H1 (cell line): ENCODE results near the gene MTFP1. TPM values are rescaled to one million over a fixed set of nuclear protein-coding genes. Genes with fewer than 3 reads are reported as not detected.

ENCODE experiments used
- CTCF ChIA-PET: fragments of 300-600 bp; sonication (Branson Sonifier 250); formaldehyde crosslinking; loops from one replicate; lab custom pipeline; 2021; ENCODE audit not compliant: partially characterized antibody; lab: Charles Lee
- POLR2A ChIA-PET: fragments of 300-600 bp; sonication (Branson Sonifier 250); formaldehyde crosslinking; loops from one replicate; lab custom pipeline; 2021; ENCODE audit warnings: inconsistent platforms; ENCODE audit not compliant: partially characterized antibody; lab: Charles Lee
- DNase-seq, 2 experiments: peaks; one replicate each; pipeline versions ENCODE4 v3.0.0 to v3.0.0-alpha.2; 2010 to 2022; ENCODE audit warnings: low spot score in 2 of 2, low read depth in 1 of 2, mixed read lengths in 1 of 2
- FAIRE-seq: peaks from 2 replicates; lab custom pipeline; 2011; peaks lifted over from hg19 to GRCh38; lab: Jason Lieb, UNC
- H2AFZ ChIP-seq: 2 replicates; pipeline ENCODE4 v1.8.1; 2012; ENCODE audit warnings: low read length, inconsistent platforms
- H2AK5ac ChIP-seq: 2 replicates; pipeline ENCODE4 v1.6.1; 2013; ENCODE audit warnings: low read depth, low read length
- H2BK120ac ChIP-seq: replicated peaks from 2 replicates; pipeline ENCODE3; 2013; ENCODE audit warnings: low read depth, low read length, inconsistent platforms
- H2BK12ac ChIP-seq: 2 replicates; pipeline ENCODE4 v1.6.1; 2013; ENCODE audit warnings: low read depth, low read length
- H2BK15ac ChIP-seq: 2 replicates; pipeline ENCODE4 v1.6.1; 2013; ENCODE audit warnings: low read length
- H2BK20ac ChIP-seq: 2 replicates; pipeline ENCODE4 v1.6.1; 2013; ENCODE audit warnings: low read length
- H2BK5ac ChIP-seq: 2 replicates; pipeline ENCODE4 v1.6.1; 2013; ENCODE audit warnings: low read depth, low read length
- H3K14ac ChIP-seq: 2 replicates; pipeline ENCODE4 v1.6.1; 2013; ENCODE audit warnings: inconsistent platforms; ENCODE audit not compliant: insufficient read length
- H3K18ac ChIP-seq: 2 replicates; pipeline ENCODE4 v1.6.1; 2013; ENCODE audit warnings: low read length; ENCODE audit errors: extremely low read depth
- H3K23ac ChIP-seq: 2 replicates; pipeline ENCODE4 v1.6.1; 2013; ENCODE audit warnings: inconsistent platforms; ENCODE audit not compliant: insufficient read length
- H3K23me2 ChIP-seq: 2 replicates; pipeline ENCODE4 v1.6.1; 2013; ENCODE audit warnings: low read depth, low read length
- H3K27ac ChIP-seq: 2 replicates; pipeline ENCODE4 v1.6.1; 2011; ENCODE audit warnings: low read depth, low read length, inconsistent platforms
- H3K27me3 ChIP-seq, 4 experiments: replicated peaks in 1 of 4; 1 replicate in 1 of 4; 2 replicates in 3 of 4; pipeline versions ENCODE4 v1.6.1 to v1.8.1; 2011 to 2013; ENCODE audit warnings: low read length in 3 of 4, mild to moderate bottlenecking in 3 of 4, inconsistent platforms in 2 of 4, mixed read lengths in 2 of 4, moderate library complexity in 1 of 4; ENCODE audit not compliant: control insufficient read depth in 3 of 4, insufficient read depth in 3 of 4; ENCODE audit errors: extremely low read depth in 1 of 4
- H3K36me3 ChIP-seq, 4 experiments: 2 replicates each; pipeline versions ENCODE4 v1.6.1 to v1.8.1; 2011 to 2013; ENCODE audit warnings: mild to moderate bottlenecking in 4 of 4, low read length in 3 of 4, moderate library complexity in 2 of 4, control low read depth in 1 of 4, inconsistent platforms in 1 of 4; ENCODE audit not compliant: insufficient read depth in 4 of 4, control insufficient read depth in 2 of 4
- H3K4ac ChIP-seq: replicated peaks from 2 replicates; pipeline ENCODE3; 2013; ENCODE audit warnings: low read length, low read depth, mixed read lengths, inconsistent platforms; ENCODE audit not compliant: insufficient read length
- H3K4me1 ChIP-seq, 4 experiments: replicated peaks in 1 of 4; 1 replicate in 1 of 4; 2 replicates in 3 of 4; pipeline versions ENCODE4 v1.6.1 to v1.8.1; 2011 to 2013; ENCODE audit warnings: low read length in 3 of 4, inconsistent platforms in 2 of 4, mixed read lengths in 1 of 4; ENCODE audit not compliant: insufficient read depth in 4 of 4, control insufficient read depth in 3 of 4
- H3K4me2 ChIP-seq, 2 experiments: 2 replicates each; pipeline versions ENCODE4 v1.6.1 to v1.8.1; 2011 to 2013; ENCODE audit warnings: low read depth in 2 of 2, low read length in 2 of 2, control low read depth in 1 of 2, inconsistent platforms in 1 of 2, mild to moderate bottlenecking in 1 of 2; ENCODE audit not compliant: insufficient read depth in 1 of 2
- H3K4me3 ChIP-seq, 4 experiments: fragments of 200-600, 300-600 bp in 1 of 4; sonication (generic), shearing (Covaris generic), sonication (Bioruptor Twin) in 1 of 4; 2 replicates each; pipeline versions ENCODE4 v1.5.1 to v1.8.1; 2011 to 2016; ENCODE audit warnings: low read length in 4 of 4, low read depth in 3 of 4, control low read depth in 2 of 4, inconsistent platforms in 2 of 4, mild to moderate bottlenecking in 2 of 4, mixed read lengths in 1 of 4, moderate library complexity in 1 of 4; ENCODE audit not compliant: insufficient read depth in 2 of 4; ENCODE audit errors: extremely low read depth in 1 of 4
- H3K56ac ChIP-seq: replicated peaks from 2 replicates; pipeline ENCODE3; 2013; ENCODE audit warnings: low read depth, mild to moderate bottlenecking, mixed read lengths, low read length, inconsistent platforms; ENCODE audit not compliant: insufficient read length
- H3K79me1 ChIP-seq: 2 replicates; pipeline ENCODE4 v1.6.1; 2013; ENCODE audit warnings: low read depth, low read length, control low read depth
- H3K79me2 ChIP-seq, 2 experiments: 2 replicates each; pipeline versions ENCODE4 v1.6.1 to v1.8.1; 2012 to 2013; ENCODE audit warnings: low read length in 2 of 2, mild to moderate bottlenecking in 2 of 2, inconsistent platforms in 1 of 2; ENCODE audit not compliant: insufficient read depth in 2 of 2, control insufficient read depth in 1 of 2
- H3K9ac ChIP-seq, 4 experiments: replicated peaks in 1 of 4; 1 replicate in 1 of 4; 2 replicates in 3 of 4; pipeline versions ENCODE4 v1.6.1 to v1.8.1; 2011 to 2013; ENCODE audit warnings: low read depth in 3 of 4, low read length in 3 of 4, control low read depth in 2 of 4, mild to moderate bottlenecking in 2 of 4, moderate library complexity in 2 of 4, inconsistent platforms in 1 of 4; ENCODE audit errors: extremely low read depth in 1 of 4
- H3K9me3 ChIP-seq, 2 experiments: 2 replicates each; pipeline versions ENCODE4 v1.6.1 to v1.8.1; 2012 to 2013; ENCODE audit warnings: mild to moderate bottlenecking in 2 of 2, moderate library complexity in 2 of 2, control low read depth in 1 of 2, inconsistent platforms in 1 of 2, low read depth in 1 of 2, low read length in 1 of 2, mixed read lengths in 1 of 2; ENCODE audit not compliant: insufficient read depth in 2 of 2
- H4K20me1 ChIP-seq, 2 experiments: replicated peaks in 1 of 2; 2 replicates each; pipeline versions ENCODE3 to v1.8.1; 2011 to 2013; ENCODE audit warnings: inconsistent platforms in 2 of 2, low read length in 2 of 2, mild to moderate bottlenecking in 1 of 2; ENCODE audit not compliant: insufficient read depth in 2 of 2, control insufficient read depth in 1 of 2
- H4K5ac ChIP-seq: 2 replicates; pipeline ENCODE4 v1.6.1; 2013; ENCODE audit warnings: low read length, low read depth, mixed read lengths, inconsistent platforms; ENCODE audit not compliant: insufficient read length
- H4K8ac ChIP-seq: 2 replicates; pipeline ENCODE4 v1.8.0; 2013; ENCODE audit warnings: mild to moderate bottlenecking, moderate library complexity, low read length, inconsistent platforms; ENCODE audit not compliant: insufficient read depth; ENCODE audit errors: extremely low read depth
- H4K91ac ChIP-seq: replicated peaks from 2 replicates; pipeline ENCODE3; 2013; ENCODE audit warnings: low read length, mixed read lengths, inconsistent platforms; ENCODE audit not compliant: insufficient read length
- SIN3A ChIP-seq, 2 experiments: IDR thresholded peaks in 1 of 2; conservative IDR thresholded peaks in 1 of 2; 2 replicates each; pipeline ENCODE4 v1.6.1; 2011 to 2012; ENCODE audit warnings: low read length in 2 of 2, improper control_type of control experiment in 1 of 2, low read depth in 1 of 2, mild to moderate bottlenecking in 1 of 2
- SUZ12 ChIP-seq: fragments of 200-600 bp; sonication (generic); IDR thresholded peaks from 2 replicates; pipeline ENCODE4 v1.6.1; 2012; ENCODE audit warnings: mild to moderate bottlenecking, inconsistent platforms, low read length, moderate library complexity, mixed read lengths
- WGBS, 2 experiments: shearing (Covaris generic) in 1 of 2; methylation state at CpG; one replicate each; pipeline versions ENCODE4 v1.1.6 to v1.1.7; 2013 to 2015; ENCODE audit warnings: low lambda C conversion rate in 2 of 2, mixed read lengths in 2 of 2, inconsistent platforms in 1 of 2, low coverage in 1 of 2, missing lambda C conversion rate in 1 of 2; ENCODE audit not compliant: insufficient replicate concordance in 2 of 2, insufficient coverage in 1 of 2, insufficient read length in 1 of 2; ENCODE audit errors: extremely low coverage in 1 of 2, missing lambda C conversion rate in 1 of 2; 5-methylcytosine and 5-hydroxymethylcytosine counted together
- polyA plus RNA-seq, 7 experiments: library from polyadenylated mRNA; depleted of rRNA in 3 of 7; stranded (reverse) in 5 of 7; unstranded in 2 of 7; fragments of >200 nt in 5 of 7; fragments of 200-250 nt in 2 of 7; gene quantifications; 1 replicate in 5 of 7; 2 replicates in 1 of 7; 4 replicates in 1 of 7; pipeline versions ENCODE4 v1.2.1 to v1.2.3, GENCODE V29; 2011 to 2013; ENCODE audit warnings: missing spikeins in 2 of 7, mixed read lengths in 2 of 7
- total RNA-seq: library from RNA; stranded (reverse); fragmentation: NEBNext Ultra II Directional; extraction: Animal tissue kit (Norgen Biotek cat#: 25700); gene quantifications from 2 replicates; pipeline ENCODE4 v1.2.1, GENCODE V29; 2021

MTFP1 gene
- total and polyA plus RNA-seq, 2 of the 8 experiments (the other 6 are each of a cell fraction or from before 2014, with no cell fraction given) = 59.8 to 98.8 TPM

GRCh38 chr22:30459181-30460052, 33.8 kb downstream of the MTFP1 start:
- no peak overlapping the region for H3K4me2 ChIP-seq
- DNase-seq = peak in 1 of 2 experiments; percentile 52

More at GRCh38 chr22:30459181-30460052, 33.8 kb downstream of the MTFP1 start:
- ChIA-PET CTCF (interaction anchor here (0.5 to 5.8 kb wide), 7 partner anchors 14 to 147 kb away, joined by 3 to 56 read pairs (median 5); partner anchors contain the start of gene TCN2), POLR2A (interaction anchor here (0.9 to 1.9 kb wide), 3 partner anchors 26 to 741 kb away, joined by 3 to 4 read pairs (median 3); partner anchors contain the start of gene SEC14L6)
- H3K4me3 ChIP-seq = no peak overlapping the region
- no peaks in the 10 kb centered on the region for H3K23me2 ChIP-seq
- no peak overlapping the region for H2AFZ ChIP-seq
- no peaks in the 10 kb centered on the region for H3K9me3 ChIP-seq
- no peaks in the 10 kb centered on the region for H4K20me1 ChIP-seq
- no peak overlapping the region for H2BK120ac ChIP-seq
- no peak overlapping the region for H2BK15ac ChIP-seq
- H2BK20ac ChIP-seq = no peak overlapping the region
- no peak overlapping the region for H2BK5ac ChIP-seq
- H3K23ac ChIP-seq = no peak overlapping the region
- no peak overlapping the region for H2AK5ac ChIP-seq
- no peaks in the 10 kb centered on the region for H3K4me1 ChIP-seq
- H3K79me1 ChIP-seq = no peaks in the 10 kb centered on the region
- H3K9ac ChIP-seq = no peak overlapping the region
- H3K27me3 ChIP-seq = no peaks in the 10 kb centered on the region
- WGBS, 2 experiments = 84% methylated on average over 4 of the region's 4 CpGs; no CpG with 5 or more reads in 1 of the 2 experiments
- H3K56ac ChIP-seq = no peak overlapping the region
- no peak overlapping the region for H3K18ac ChIP-seq
- no peak overlapping the region for H4K91ac ChIP-seq
- H3K36me3 ChIP-seq = no peaks in the 10 kb centered on the region
- H3K4ac ChIP-seq = no peak overlapping the region
- no peak overlapping the region for H2BK12ac ChIP-seq
- 0 out of 4 replicates have a peak, but pooled peaks of 1 of the 2 experiments have one; percentile 23 for TF ChIP-seq SIN3A (conservative IDR thresholded peaks at IDR 0.05 in 1 of 2, IDR thresholded peaks at IDR 0.05 in 1 of 2; ENCODE audit: low read depth in 1 of 2, low read length in 2 of 2)
- no peak for TF ChIP-seq SUZ12
- no peak for FAIRE-seq
- H3K79me2 ChIP-seq = no peaks in the 10 kb centered on the region
- H3K27ac ChIP-seq = no peak overlapping the region
- no peak overlapping the region for H4K8ac ChIP-seq
- H3K14ac ChIP-seq = no peak overlapping the region
- H4K5ac ChIP-seq = no peak overlapping the region
